ENCODE measurements around the gene COL19A1.
"Not testable (repeated sequence)": the region's sequence is repeated elsewhere in the genome, so short reads cannot be mapped to it uniquely, and the experiment has no call there.

COL19A1 gene

DNA sequence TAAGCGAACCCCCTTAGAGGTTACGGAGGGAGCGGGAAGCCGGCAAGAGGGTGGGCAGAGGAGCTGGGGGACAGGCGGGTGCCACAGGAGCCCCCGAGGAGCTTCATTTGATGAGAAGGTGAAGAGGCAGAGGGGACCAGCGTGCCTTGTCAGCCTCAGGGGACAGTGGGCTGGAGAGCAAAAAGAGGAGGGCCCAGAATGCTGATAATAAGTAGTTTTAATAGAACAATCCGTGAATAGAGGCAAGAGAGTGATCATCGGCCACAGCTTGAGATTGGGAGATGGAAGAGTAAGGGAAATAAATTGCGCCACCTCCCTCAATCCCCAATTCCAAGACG is 1.3 kb downstream of the COL19A1 start:
- no peak for DNase-seq

DNA sequence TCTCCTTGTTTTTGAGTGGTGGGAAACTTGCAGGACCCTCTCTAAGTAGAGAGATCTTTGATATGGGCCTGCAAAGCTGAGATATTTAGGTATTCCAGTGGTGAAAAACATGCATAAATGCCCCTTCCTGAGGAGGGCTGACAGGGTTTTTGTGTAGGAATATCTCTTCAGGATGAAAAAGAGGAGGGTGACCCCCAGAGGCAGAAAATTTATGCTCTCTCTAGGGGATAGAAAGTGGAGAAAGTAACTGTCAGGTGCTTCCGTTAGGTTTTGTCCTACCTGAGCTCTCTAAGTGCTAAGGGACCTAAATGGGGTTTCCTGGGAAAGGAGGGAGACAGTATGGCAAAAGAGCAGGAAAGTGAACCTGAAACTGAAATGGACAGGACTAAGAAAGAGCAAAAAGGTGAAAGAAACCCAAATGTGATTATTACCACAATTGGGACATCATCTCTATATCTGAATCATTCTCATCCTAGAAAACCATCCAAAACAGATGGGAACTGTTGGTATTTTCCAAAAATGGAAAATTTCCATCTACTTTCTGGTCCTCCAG is 2.0 kb downstream of the COL19A1 start:
- DNase-seq: no peak

DNA sequence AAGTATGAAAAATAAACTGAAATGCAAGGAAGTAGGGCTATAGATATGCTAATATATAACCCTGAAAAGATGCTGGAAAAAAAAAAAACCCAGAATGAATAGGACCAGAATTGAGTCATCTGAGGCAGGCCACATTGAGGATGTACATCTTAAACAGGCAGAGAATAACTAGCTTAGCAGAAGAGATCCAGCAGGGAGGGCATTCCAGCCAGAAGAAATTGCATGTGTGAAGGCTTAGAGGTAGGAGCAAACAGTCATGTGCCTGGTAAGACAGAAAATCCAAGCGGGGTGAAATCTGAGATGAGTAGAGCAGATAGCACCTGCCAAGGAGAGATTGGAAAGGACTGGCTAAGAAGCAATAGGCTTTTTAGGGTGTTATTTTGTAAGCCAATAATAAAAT is 2.6 kb downstream of the COL19A1 start:
- DNase-seq: no peak

DNA sequence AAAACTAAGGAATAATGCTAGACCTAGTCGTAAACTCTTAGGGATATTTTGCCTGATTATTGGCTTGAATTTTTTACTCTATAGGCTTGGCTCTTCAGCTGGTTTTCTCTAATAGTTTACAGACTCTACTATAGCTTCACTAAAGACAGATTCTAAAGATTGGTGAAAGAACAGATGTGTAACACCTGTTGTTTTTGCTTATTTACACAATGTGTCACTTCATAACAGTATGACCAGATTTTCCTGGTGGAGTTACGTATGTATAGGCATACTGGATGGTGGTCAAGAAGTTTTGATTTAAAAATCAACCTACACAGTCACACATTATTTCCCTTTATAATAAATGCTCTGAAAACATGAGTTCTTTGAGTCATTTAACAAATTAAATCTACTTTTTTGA is 4.8 kb downstream of the COL19A1 start:
- no peak for DNase-seq

DNA sequence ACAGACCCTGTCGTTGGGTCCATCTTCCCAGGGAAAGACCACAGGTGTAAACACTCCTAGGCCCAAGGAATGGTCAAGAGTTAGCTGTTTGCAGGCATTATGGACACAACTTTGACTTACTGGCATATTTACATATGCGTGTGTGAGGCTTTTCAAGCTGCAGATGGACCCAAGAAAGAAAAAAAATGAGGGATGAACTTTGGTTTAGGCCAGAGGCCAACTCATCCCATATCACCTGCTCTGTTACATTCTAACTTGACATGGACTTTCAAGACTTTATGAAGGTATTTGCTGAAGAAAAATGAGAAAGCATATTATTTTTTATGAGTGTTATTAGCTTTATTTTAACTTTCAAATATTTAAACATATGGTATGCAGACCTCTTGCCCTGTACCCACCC is 6.9 kb downstream of the COL19A1 start:
- DNase-seq: no peak

DNA sequence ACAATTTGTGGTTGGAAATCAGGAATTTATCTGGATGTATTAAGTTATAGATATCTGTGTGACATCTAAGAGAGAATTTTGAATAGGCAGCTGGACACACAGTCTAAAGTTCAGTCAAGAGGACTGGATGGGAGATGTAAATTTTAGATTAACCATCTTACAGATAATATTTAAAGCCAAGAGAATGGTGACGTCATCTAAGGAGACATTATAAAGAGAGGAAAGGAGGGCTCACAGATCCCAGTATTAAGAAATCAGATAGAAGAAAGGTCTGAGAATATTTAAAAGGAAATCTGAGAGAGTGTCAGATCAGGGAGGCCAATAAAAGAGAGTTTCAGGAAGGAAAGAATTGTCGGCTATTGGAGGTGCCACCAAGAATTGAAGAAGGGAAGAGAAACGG is 9.4 kb downstream of the COL19A1 start:
- DNase-seq: no peak

DNA sequence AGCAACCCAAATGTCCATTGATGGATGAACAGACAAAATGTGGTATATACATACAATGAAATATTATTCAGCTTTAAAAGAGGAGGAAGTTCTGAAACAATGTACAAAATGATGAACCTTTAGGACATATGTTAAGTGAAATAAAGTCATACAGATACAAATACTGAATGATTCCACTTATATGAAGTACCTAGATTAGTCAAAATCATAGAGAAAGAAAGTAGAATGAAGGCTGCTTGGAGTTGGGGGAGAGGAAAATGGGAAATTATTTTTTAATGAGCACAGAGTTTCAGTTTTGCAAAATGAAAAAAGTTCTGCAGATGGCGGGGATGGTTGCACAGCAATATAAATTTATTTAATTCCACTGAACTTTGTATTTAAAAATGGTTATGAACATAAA is 12.4 kb downstream of the COL19A1 start:
- DNase-seq: no peak

DNA sequence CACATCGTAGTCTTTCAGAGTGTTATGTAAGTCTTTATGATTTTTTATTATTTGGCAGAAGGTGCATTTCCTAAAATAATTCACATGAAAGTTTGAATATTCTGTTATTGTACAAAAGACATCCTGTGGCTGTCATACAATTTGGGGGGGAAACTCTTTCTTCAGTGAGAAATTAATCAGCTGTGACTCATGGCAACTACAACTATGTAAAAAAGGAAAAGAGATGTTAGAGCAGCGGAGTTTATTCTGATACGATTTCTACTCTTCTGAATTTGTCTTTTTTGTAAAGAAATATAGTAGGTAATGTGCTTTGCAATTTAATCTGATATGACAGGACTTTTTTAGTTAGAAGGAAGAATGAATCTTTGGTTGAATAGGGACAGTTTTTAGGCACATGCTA is 14.2 kb downstream of the COL19A1 start:
- no peak for DNase-seq

DNA sequence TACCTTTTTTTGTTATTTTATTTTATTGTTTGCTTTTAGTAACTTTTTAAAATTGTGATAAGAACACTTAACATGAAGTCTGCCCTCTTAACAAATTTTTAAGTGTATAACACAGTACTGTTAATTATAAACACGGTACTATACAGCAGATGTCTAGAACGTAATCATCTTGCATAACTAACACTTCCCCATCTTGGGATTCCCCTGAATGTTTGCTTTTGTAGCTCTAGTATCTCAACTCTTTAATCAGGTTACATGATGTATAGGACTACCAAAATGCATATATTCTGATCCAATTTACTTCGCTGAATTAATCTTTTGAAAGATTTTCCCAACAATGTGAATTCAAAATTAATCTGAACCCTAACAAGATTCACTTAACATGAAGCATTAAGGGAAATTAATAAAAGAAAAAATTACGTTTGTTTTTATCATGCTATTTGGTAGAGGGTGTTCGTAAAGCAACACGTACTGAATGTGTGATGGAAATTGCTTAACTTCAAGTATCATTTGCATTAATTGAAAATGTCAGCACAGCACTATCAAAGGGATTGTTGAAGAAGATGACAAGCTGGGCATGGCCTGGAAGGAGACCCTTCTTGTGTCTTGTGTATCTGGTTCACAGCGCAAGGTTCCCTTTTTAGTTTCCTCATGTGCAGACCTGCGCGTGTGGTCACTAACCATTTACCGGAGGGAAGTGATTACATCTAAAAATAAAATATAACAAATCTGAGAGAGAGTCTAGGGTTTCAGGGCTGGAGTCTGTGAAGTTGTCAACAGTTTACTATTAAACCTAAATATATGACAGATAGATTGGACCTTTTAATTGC is 15.2 kb downstream of the COL19A1 start:
- DNase-seq: no peak

DNA sequence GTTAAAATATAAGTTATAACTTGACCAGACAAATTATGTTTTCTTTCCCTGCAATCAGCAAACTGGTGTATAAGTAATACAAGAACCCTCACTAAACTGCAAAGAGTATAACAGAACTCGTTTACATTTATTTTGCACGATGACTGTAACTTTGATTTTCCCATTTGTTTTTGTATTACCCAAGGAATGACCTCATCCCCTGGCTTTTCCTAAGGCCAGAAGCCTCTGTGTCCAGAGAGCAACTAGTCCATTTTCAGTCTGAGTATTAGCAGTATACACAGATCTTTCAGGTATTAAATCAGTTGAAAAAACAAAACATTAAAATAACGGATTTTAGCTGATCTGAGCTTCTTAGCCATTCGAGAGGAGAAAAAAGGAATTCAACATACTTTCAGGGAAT is 17.2 kb downstream of the COL19A1 start:
- DNase-seq: no peak

DNA sequence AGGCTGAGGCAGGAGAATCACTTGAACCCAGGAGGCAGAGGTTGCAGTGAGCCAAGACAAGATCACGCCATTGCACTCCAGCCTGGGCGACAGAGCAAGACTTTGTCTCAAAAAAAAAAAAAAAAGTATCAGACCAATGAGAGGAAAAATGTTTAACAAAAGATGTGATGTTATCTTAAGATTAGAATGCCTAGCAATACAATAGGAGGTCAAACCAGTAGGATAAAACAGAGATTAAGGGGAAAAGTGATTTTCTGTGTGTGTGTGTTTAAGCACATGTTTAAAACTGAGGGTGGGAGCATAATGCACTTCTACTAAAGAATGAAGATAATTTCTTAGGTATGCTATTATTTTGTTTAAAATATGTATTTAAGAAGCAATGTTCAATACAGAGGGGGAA is 17.9 kb downstream of the COL19A1 start:
- DNase-seq: no peak

DNA sequence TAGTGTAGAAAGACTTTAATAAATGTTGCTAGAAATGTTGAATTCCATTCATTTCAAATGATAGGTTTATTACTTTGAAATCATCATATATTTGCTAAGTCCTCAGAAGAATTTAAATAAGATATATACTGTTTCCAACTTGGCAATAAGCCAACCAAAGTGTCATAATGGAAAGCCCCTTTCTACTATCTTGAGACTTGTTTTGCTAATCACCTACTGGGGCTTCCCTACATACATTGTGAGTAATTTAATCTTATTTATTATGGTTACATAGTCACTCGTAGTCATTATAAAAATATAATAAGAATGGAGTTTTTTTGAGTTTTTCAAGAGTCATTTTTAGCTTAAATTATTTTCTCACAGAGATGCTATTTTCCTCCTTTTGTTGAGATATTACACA is 20.7 kb downstream of the COL19A1 start:
- DNase-seq: no peak

DNA sequence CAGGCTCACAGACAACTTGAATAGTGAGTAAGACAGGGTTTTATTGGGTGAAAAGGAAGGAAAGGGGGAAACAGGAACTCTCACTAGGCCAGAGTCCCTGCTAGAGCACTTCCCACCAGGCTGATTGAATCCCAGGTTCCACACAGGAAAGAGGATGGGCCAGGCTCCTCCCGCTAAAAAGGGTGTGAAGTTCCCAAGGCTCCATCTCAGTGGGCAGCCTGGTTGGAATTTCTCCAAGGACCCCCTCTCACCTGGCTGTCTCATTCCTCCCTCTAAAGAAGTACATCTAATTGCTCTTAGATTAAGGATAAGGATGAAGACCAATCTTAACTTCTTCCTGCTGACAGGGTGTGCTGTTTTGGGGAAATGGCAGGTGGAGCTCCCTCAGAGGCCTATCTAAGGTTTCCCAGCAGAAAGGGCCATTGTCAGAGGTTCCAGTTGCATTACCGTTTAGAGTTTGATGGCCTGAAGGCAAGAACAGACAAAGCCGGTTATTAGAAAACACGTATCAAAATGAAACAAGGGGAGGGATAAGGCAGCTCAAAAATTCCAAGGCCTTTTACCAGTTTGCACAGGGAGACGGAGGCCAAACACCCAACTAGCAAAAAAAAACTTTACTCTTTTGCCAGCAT is 21.5 kb downstream of the COL19A1 start:
- no peak for DNase-seq

DNA sequence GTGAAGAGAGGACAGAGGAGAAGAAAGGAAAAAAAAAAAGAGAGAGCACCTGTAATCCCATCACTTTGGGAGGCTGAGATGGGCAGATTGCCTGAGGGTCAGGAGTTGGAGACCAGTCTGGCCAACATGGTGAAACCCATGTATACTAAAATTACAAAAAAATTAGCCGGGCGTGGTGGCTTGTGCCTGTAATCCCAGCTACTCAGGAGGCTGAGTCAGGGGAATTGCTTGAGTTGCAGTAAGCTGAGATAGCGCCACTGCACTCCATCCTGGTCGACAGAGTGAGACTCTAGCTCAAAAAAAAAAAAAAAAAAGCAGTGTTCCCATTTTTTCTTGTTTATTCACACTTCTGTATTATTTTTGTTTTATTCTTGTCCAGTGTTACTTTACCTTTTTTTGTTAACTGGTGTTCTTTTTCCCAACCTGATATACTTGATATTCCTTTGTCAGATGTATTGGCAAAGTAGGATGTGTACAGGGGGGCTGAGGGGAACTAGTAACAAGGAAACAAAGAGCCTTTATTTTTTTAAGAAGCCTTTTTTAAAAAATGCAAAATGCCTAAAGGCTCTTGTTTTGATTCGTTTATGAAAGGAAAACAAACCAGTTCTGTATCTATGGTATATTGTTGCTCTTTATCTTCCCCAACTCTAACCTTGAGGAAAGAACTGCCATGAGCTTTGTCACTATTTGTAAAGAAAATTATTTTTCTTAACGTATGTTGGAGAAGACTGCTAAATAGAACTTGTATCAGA is 22.3 kb downstream of the COL19A1 start:
- no peak for DNase-seq

DNA sequence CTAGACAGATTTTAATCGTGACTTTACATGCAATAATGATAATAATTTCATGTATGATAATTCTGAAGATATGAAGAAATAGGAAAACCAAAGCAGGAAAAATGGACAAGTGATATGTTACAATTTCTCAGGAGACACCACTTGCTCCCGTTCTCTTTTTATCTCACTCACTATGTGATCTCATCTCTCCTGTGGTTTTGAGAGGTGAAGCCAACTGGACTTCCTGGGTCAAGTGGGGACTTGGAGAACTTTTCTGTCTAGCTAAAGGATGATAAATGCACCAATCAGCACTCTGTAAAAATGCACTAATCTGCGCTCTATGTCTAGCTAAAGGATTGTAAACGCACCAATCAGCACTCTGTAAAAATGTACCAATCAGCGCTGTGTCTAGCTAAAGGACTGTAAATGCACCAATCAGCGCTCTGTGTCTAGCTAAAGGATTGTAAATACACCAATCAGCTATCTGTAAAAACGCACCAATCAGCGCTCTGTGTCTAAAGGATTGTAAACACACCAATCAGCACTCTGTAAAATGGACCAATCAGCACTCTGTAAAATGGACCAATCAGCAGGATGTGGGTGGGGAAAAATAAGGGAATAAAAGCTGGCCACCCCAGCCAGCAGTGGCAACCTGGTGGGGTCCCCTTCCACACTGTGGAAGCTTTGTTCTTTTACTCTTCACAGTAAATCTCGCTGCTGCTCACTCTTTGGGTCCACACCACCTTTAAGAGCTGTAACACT is 23.0 kb downstream of the COL19A1 start:
- DNase-seq: not testable (repeated sequence)

DNA sequence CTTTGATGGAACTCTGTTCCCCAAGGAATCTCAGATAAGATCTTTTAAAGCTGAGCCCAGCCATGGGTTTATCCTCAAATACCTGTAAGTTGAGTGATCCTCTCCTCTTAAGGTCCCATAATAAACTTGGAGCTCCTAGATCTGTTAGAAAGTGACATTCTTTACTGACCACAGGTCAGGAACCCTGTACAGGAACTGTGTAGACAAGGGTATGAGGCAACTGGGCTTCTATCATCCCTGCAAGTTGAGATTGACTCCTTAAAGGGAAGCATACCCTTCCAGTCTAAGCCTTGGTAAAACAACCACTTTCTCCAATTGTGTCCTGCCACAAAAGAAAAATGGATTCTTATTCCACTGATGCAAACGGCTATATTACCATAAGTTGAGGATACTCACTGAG is 26.2 kb downstream of the COL19A1 start:
- DNase-seq: not testable (repeated sequence)

DNA sequence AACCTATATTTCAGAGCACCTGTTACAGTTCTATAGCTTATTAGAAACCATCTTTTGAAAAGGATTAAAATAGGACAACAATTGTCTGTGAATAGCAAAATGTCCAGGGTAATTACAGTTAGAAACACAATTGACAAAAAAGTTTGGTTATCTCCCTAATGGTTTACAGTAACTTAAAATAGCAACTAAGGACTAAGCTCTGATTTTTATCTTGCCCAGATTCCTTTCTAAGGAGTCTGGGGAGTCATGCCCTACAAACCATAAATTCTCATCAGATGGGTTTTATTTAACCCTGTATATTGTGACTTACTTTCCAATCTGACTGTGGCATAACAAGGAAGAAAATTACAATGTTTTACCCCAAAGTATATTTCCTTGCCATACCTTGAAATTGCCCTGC is 26.9 kb downstream of the COL19A1 start:
- DNase-seq: not testable (repeated sequence)

DNA sequence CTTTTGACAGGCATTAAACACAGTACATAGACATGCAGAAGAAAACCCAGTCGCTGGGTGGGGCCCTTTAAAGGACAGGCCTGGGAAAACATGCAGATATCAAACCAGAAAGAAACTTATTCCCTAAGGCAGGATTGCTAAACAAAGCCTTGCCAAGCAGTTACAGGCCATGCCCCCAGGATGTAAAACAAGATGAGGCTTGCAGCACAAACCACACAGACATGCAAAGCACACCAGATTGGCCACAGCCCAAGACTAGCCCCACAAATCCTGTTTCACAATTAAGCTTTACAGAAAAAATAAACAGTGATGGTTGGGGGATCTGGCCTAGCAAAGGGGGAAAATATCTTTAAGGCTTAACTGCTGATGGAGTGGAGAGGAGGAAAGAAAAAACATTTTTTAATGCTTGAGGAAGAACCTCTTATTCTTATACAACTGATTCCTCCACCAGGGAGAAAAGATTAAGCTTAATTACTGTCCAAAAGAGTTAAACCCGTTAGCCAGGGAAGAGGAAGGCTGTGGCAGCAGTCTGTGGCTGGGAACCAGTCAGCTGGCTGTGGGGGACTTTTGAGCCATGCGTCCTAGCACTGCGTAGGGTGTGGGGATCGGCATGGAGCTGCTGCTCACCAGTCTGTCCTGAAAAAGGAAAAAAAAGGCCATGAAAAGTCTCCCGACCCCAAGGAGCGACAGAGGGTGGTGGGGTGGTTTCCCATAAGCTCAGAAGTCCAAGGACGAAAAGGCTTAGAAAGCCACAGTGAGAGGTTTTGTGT is 28.4 kb downstream of the COL19A1 start:
- DNase-seq: no peak

DNA sequence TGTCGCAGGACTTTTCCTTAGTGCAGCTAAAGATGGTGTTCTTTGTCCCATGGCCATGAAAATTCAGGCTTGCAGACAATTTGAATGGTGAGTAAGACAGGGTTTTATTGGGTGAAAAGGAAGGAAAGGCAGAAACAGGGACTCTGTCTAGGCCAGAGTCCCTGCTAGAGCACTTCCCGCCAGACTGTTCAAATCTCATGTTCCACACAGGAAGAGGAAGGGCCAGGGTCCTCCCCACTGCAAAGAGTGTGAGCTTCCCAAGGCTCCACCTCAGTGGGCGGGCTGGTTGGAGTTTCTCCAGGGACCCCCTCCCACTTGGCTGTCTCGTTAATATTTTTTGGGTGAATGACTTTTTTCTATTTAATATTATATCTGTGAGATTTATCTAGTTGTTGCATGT is 29.0 kb downstream of the COL19A1 start:
- DNase-seq: no peak

DNA sequence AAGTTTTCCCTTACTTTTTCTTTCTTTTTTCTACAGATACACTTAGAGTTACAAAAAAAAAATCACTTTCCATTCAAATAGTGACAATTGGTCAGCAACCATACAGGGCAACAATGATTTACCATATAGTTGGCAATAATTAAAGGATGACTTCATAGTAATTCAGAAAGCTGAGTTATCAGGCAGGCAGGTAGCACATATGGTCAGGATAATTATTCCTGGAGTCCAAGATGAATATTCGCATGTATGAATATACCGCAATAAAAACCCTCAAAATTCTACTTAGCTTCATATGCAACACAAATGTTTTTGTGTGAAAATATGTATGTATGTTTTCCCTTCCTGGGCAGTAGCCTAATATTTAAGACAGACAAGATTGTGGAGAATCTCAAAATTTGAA is 34.5 kb downstream of the COL19A1 start:
- DNase-seq: no peak

DNA sequence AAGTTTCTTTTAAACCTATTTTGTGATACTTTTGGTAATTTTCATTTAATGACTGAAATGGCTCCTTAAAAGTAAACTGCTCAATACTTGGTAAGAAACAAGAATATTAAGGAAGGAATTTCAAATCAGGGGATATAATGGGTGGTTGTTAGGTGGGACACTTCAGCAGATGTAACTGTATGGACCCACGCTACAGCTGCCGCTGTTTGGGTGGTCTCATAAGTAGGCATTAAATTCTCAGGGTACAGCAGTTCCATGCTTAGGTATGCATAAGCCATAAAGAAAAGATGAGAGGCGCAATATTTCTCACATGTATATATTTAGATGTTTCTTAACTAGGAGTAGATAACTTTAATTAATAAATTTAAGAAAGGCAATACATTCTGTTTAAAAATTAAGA is 35.0 kb downstream of the COL19A1 start:
- DNase-seq: no peak

DNA sequence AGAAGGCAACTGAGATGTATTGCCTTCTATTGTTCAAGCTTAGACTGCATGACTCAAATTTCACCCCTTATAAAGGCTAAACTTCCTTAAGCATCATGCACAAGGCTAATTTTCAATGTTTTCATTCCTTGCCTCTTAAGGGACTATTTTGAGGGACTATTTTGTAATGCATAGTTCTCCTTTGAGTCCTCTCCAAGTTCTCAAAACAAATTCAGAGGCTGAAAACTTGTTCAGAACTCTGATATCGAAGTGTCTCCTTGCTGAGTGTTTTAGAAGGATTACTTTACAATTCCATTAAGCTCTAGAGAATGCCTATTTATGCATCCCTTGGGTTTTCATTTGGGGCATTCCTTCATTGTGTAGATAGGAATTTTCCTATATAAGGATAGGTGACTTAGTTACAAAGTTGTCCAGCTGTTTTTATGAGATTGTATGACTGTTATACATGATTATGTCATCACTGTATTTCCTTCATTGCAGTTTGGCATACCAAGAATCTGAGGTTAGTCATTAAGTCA is 41.7 kb downstream of the COL19A1 start:
- DNase-seq: no peak

All from GDM1 (cell line).